Measurements from ENCODE around the gene WHRN. TPM values are rescaled to one million over a fixed set of nuclear protein-coding genes. Genes with fewer than 3 reads are reported as not detected.

Gene WHRN
- total and polyA plus RNA-seq, 2 of the 13 experiments (the other 11 are each of a cell fraction or from before 2014, with no cell fraction given): 2.3 to 5.3 TPM

DNA sequence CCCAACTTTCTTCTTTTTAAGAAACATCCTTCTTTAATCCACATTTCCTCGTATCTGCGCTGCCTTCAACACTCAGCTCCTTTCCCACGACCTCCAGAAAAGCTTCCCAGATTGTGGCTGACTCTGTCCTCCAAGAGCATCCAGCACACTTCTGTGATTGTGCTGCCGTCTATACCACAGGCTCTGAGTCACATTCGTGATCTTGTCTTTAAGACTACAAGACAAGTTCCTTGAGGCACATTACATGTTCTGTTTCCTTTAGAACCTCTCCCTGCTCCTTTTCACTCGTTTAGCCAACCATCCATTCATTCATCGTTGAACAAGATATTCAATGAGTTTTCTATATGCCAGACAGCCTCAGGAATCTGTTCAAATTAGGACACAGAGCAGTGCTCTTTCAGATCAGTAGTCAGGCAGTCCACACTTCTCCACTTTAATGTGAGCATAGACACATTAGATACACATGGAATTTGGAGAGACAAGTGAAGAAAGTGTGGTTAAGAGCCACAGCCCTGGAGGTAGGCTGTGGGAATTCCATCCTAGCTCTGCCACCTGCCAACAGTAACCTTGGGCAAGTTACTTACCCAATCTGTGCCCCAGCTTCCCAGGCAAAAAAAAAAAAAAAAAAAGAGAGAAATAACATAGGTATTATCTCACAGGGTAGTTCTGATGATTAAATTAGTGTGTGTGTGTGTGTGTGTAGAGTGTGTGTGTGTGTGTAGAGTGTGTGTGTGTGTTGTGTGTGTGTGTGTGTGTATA is 18.9 kb downstream of the WHRN start (continued):
- TF ChIP-seq, protein P1, sequence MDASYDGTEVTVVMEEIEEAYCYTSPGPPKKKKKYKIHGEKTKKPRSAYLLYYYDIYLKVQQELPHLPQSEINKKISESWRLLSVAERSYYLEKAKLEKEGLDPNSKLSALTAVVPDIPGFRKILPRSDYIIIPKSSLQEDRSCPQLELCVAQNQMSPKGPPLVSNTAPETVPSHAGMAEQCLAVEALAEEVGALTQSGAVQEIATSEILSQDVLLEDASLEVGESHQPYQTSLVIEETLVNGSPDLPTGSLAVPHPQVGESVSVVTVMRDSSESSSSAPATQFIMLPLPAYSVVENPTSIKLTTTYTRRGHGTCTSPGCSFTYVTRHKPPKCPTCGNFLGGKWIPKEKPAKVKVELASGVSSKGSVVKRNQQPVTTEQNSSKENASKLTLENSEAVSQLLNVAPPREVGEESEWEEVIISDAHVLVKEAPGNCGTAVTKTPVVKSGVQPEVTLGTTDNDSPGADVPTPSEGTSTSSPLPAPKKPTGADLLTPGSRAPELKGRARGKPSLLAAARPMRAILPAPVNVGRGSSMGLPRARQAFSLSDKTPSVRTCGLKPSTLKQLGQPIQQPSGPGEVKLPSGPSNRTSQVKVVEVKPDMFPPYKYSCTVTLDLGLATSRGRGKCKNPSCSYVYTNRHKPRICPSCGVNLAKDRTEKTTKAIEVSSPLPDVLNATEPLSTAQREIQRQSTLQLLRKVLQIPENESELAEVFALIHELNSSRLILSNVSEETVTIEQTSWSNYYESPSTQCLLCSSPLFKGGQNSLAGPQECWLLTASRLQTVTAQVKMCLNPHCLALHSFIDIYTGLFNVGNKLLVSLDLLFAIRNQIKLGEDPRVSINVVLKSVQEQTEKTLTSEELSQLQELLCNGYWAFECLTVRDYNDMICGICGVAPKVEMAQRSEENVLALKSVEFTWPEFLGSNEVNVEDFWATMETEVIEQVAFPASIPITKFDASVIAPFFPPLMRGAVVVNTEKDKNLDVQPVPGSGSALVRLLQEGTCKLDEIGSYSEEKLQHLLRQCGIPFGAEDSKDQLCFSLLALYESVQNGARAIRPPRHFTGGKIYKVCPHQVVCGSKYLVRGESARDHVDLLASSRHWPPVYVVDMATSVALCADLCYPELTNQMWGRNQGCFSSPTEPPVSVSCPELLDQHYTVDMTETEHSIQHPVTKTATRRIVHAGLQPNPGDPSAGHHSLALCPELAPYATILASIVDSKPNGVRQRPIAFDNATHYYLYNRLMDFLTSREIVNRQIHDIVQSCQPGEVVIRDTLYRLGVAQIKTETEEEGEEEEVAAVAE (CRISPR knock-in tag; IDR thresholded peaks at IDR 0.05; ENCODE audit: borderline replicate concordance): no peak
- TF ChIP-seq SATB2 (CRISPR knock-in tag; IDR thresholded peaks at IDR 0.05): no peak
- TF ChIP-seq ZNF362 (CRISPR knock-in tag; IDR thresholded peaks at IDR 0.05; ENCODE audit: borderline replicate concordance): no peak
- TF ChIP-seq GRHL1 (CRISPR knock-in tag; conservative IDR thresholded peaks at IDR 0.05): no peak
- TF ChIP-seq, protein P2, sequence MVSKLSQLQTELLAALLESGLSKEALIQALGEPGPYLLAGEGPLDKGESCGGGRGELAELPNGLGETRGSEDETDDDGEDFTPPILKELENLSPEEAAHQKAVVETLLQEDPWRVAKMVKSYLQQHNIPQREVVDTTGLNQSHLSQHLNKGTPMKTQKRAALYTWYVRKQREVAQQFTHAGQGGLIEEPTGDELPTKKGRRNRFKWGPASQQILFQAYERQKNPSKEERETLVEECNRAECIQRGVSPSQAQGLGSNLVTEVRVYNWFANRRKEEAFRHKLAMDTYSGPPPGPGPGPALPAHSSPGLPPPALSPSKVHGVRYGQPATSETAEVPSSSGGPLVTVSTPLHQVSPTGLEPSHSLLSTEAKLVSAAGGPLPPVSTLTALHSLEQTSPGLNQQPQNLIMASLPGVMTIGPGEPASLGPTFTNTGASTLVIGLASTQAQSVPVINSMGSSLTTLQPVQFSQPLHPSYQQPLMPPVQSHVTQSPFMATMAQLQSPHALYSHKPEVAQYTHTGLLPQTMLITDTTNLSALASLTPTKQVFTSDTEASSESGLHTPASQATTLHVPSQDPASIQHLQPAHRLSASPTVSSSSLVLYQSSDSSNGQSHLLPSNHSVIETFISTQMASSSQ (IDR thresholded peaks at IDR 0.05; ENCODE audit: low read depth): no peak
- TF ChIP-seq, protein P2 (CRISPR knock-in tag; IDR thresholded peaks at IDR 0.05; ENCODE audit: borderline replicate concordance): no peak
- TF ChIP-seq NFIC (IDR thresholded peaks at IDR 0.05; ENCODE audit: low read length): no peak
- no peak for TF ChIP-seq ZNF780A (CRISPR knock-in tag; IDR thresholded peaks at IDR 0.05)

All from HepG2 (cell line).